SK-N-SH (cell line): ENCODE results near the gene TRIM54. TPM values are rescaled to one million over a fixed set of nuclear protein-coding genes. Genes with fewer than 3 reads are reported as not detected.

Experiments
- CTCF ChIA-PET: fragments of 300-600, 350-600 bp; formaldehyde crosslinking; extraction: SDS; loops from one replicate; lab custom pipeline; 2021; lab: Yijun Ruan, JAX
- POLR2A ChIA-PET: fragments of 350-600 bp; sonication (Branson Sonifier 250); formaldehyde crosslinking; extraction: SDS; loops from one replicate; lab custom pipeline; 2020; ENCODE audit warnings: antibody characterized with exemption, inconsistent platforms; lab: Yijun Ruan, JAX
- DNase-seq: peaks from one replicate; pipeline ENCODE4 v3.0.0; 2012
- H2AFZ ChIP-seq: fragments of 200-600 bp; sonication (generic); 2 replicates; pipeline ENCODE4 v1.8.1; 2016; ENCODE audit warnings: antibody characterized with exemption, mild to moderate bottlenecking, low read depth
- H3F3A ChIP-seq: fragments of 200-600 bp; sonication (generic); replicated peaks from 2 replicates; pipeline ENCODE3; 2016; ENCODE audit warnings: antibody characterized with exemption, mild to moderate bottlenecking; ENCODE audit not compliant: insufficient read depth
- H3K27ac ChIP-seq, 2 experiments: fragments of 200-500 bp in 1 of 2; fragments of 200-600 bp in 1 of 2; sonication (Bioruptor generic) in 1 of 2; sonication (generic), shearing (Covaris generic) in 1 of 2; 2 replicates each; pipeline versions ENCODE4 v1.5.1 to v1.6.1; 2014 to 2016; ENCODE audit warnings: low read depth in 2 of 2, inconsistent platforms in 1 of 2, low read length in 1 of 2, mild to moderate bottlenecking in 1 of 2, mixed read lengths in 1 of 2
- H3K27me3 ChIP-seq: fragments of 200-600 bp; sonication (generic), shearing (Covaris generic); 2 replicates; pipeline ENCODE4 v1.6.1; 2016; ENCODE audit warnings: mixed run types; ENCODE audit not compliant: insufficient read depth
- H3K36me3 ChIP-seq, 2 experiments: fragments of 200-500 bp in 1 of 2; fragments of 200-600 bp in 1 of 2; sonication (Bioruptor generic) in 1 of 2; sonication (generic) in 1 of 2; replicated peaks in 1 of 2; 2 replicates each; pipeline versions ENCODE3 to v1.5.1; 2014 to 2016; ENCODE audit warnings: low read length in 1 of 2, mild to moderate bottlenecking in 1 of 2; ENCODE audit not compliant: insufficient read depth in 2 of 2, control insufficient read depth in 1 of 2
- H3K4me1 ChIP-seq, 2 experiments: fragments of 200-500 bp in 1 of 2; fragments of 200-600 bp in 1 of 2; sonication (Bioruptor generic) in 1 of 2; sonication (generic), shearing (Covaris generic) in 1 of 2; 2 replicates each; pipeline versions ENCODE4 v1.5.1 to v1.6.1; 2014 to 2016; ENCODE audit warnings: low read depth in 1 of 2, low read length in 1 of 2, mixed run types in 1 of 2; ENCODE audit not compliant: insufficient read depth in 2 of 2, control insufficient read depth in 1 of 2
- H3K4me2 ChIP-seq: fragments of 200-600 bp; sonication (generic), shearing (Covaris generic); 2 replicates; pipeline ENCODE4 v1.6.1; 2017; ENCODE audit warnings: mixed run types
- H3K4me3 ChIP-seq, 2 experiments: fragments of 200-500 bp in 1 of 2; fragments of 200-600 bp in 1 of 2; sonication (Bioruptor generic) in 1 of 2; sonication (generic), shearing (Covaris generic) in 1 of 2; 2 replicates each; pipeline versions ENCODE4 v1.5.1 to v1.8.1; 2014 to 2016; ENCODE audit warnings: low read depth in 2 of 2, inconsistent platforms in 1 of 2, low read length in 1 of 2, mild to moderate bottlenecking in 1 of 2, mixed read lengths in 1 of 2, moderate library complexity in 1 of 2
- H3K79me2 ChIP-seq: fragments of 200-600 bp; sonication (generic); 2 replicates; pipeline ENCODE4 v1.8.1; 2017; ENCODE audit warnings: mild to moderate bottlenecking; ENCODE audit not compliant: insufficient read depth
- H3K9ac ChIP-seq: fragments of 200-600 bp; sonication (generic); 2 replicates; pipeline ENCODE4 v1.6.1; 2017; ENCODE audit warnings: mixed run types
- H3K9me2 ChIP-seq: fragments of 200-600 bp; sonication (generic); 2 replicates; pipeline ENCODE4 v1.6.1; 2017; ENCODE audit warnings: mixed run types
- H3K9me3 ChIP-seq: fragments of 200-600 bp; sonication (generic); 2 replicates; pipeline ENCODE4 v1.6.1; 2017; ENCODE audit warnings: mixed run types, mild to moderate bottlenecking, moderate library complexity
- H4K20me1 ChIP-seq: fragments of 200-600 bp; sonication (generic); 2 replicates; pipeline ENCODE4 v1.6.1; 2017; ENCODE audit warnings: mild to moderate bottlenecking, mixed run types; ENCODE audit not compliant: insufficient read depth
- CHD2 ChIP-seq: fragments of 150-350 bp; IDR thresholded peaks from 2 replicates; pipeline ENCODE4 v1.6.1; 2018; ENCODE audit warnings: low read length; ENCODE audit not compliant: partially characterized antibody
- EZH2phosphoT487 ChIP-seq: fragments of 200-600 bp; sonication (generic); IDR thresholded peaks from 2 replicates; pipeline ENCODE4 v1.6.1; 2017; ENCODE audit warnings: low read depth, mixed run types, mild to moderate bottlenecking, antibody characterized with exemption, moderate library complexity, borderline replicate concordance
- FOXJ3 ChIP-seq: sonication (generic); formaldehyde crosslinking; IDR thresholded peaks from 2 replicates; pipeline ENCODE4 v1.5.1; 2020; ENCODE audit warnings: mild to moderate bottlenecking, missing genetic modification reagents
- FOXM1 ChIP-seq: IDR thresholded peaks from 2 replicates; pipeline ENCODE4 v1.4.0; 2012; ENCODE audit warnings: low read depth, mild to moderate bottlenecking
- GABPA ChIP-seq: IDR thresholded peaks from 2 replicates; pipeline ENCODE4 v1.4.0; 2012; ENCODE audit warnings: low read depth, mild to moderate bottlenecking
- JUND ChIP-seq: IDR thresholded peaks from 2 replicates; pipeline ENCODE4 v1.4.0; 2012
- MEF2A ChIP-seq: IDR thresholded peaks from 2 replicates; pipeline ENCODE4 v1.4.0; 2012; ENCODE audit warnings: low read depth, borderline replicate concordance
- NRF1 ChIP-seq: IDR thresholded peaks from 2 replicates; pipeline ENCODE4 v1.6.1; 2012; ENCODE audit warnings: low read depth, mild to moderate bottlenecking, low read length
- PBX3 ChIP-seq: IDR thresholded peaks from 2 replicates; pipeline ENCODE4; 2012
- POLR2AphosphoS5 ChIP-seq: IDR thresholded peaks from 2 replicates; pipeline ENCODE4 v1.6.1; 2012; ENCODE audit warnings: low read depth, low read length
- RAD21 ChIP-seq: IDR thresholded peaks from 2 replicates; pipeline ENCODE4 v1.6.1; 2012; ENCODE audit warnings: mild to moderate bottlenecking, low read length
- TEAD4 ChIP-seq: IDR thresholded peaks from 2 replicates; pipeline ENCODE4 v1.4.0; 2012; ENCODE audit warnings: mild to moderate bottlenecking, borderline replicate concordance; ENCODE audit not compliant: insufficient read depth
- YY1 ChIP-seq: IDR thresholded peaks from 2 replicates; pipeline ENCODE4 v1.4.0; 2012; ENCODE audit warnings: low read depth, mild to moderate bottlenecking
- WGBS: methylation state at CpG from one replicate; pipeline ENCODE4 v1.1.6; 2017; ENCODE audit warnings: low lambda C conversion rate; 5-methylcytosine and 5-hydroxymethylcytosine counted together
- polyA plus RNA-seq, 3 experiments: library from polyadenylated mRNA; depleted of rRNA; stranded (reverse); fragments of >200 nt; gene quantifications; 2 replicates each; pipeline ENCODE4 v1.2.3, GENCODE V29; 2012
- TF ChIP-seq, protein P1 (sequence below): IDR thresholded peaks from 2 replicates; pipeline ENCODE4 v1.6.1; 2012; ENCODE audit warnings: mild to moderate bottlenecking, low read depth, low read length, moderate library complexity
- TF ChIP-seq, protein P2 (sequence below): IDR thresholded peaks from 2 replicates; pipeline ENCODE4 v1.4.0; 2012; ENCODE audit warnings: low read depth, borderline replicate concordance

The TRIM54 gene
- polyA plus RNA-seq, 1 of the 3 experiments (the other 2 are of a cell fraction), result 0.28 TPM

DNA sequence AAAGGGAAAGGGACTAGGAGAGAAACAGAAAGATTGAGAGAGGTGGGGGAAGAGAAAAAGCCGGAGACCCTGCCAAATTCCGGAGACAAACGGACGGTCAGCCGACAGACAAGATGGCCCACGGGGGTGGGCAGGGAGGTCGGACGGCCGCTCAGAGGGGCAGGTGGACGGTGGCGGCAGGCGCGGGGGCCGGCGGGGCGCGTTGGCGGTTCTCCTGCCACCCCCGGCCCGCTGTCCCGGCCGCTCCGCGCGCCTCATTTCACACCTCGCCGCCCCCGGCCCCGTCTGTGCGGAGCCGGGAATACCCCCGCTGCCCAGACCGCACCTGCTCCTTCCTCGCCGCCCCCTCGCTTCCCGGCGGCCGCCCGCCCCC, 20.3 kb upstream of the TRIM54 start:
- no peak overlapping the region for H3K9ac ChIP-seq
- H3K27me3 ChIP-seq, result peaks cover 64% of the 10 kb centered on the region
- no peaks in the 10 kb centered on the region for H3K9me3 ChIP-seq
- peaks cover 6 to 28% of the 10 kb centered on the region in 2 experiments; a peak in 1 of 4 replicates for H3K4me1 ChIP-seq
- WGBS, result 44% methylated on average over 11 of the region's 40 CpGs
- H2AFZ ChIP-seq, result no peak overlapping the region; the same call in 1 of the 2 replicates
- H3K4me3 ChIP-seq, result peak overlapping the region; percentile 48 to 65; a peak in 3 of 4 replicates
- no peaks in the 10 kb centered on the region for H3K79me2 ChIP-seq
- CTCF ChIA-PET, result interaction anchor here (0.6 to 14.1 kb wide), 7 partner anchors 9 to 92 kb away, joined by 3 to 392 read pairs (median 17); partner anchors contain the start of gene TRIM54
- POLR2A ChIA-PET, result interaction anchor here (0.6 to 0.7 kb wide), 2 partner anchors 109 to 664 kb away, joined by 3 read pairs; no protein-coding TSS in a partner anchor
- no peaks in the 10 kb centered on the region for H3K36me3 ChIP-seq
- H3K4me2 ChIP-seq, result no peak overlapping the region; the same call in 1 of the 2 replicates
- no peak for DNase-seq
- TF ChIP-seq RAD21, result no peak
- TF ChIP-seq TEAD4, result no peak
- TF ChIP-seq EZH2phosphoT487, result no peak
- TF ChIP-seq MEF2A, result no peak
- no peak for TF ChIP-seq FOXJ3 (CRISPR knock-in tag)
- TF ChIP-seq CHD2, result no peak
- no peak for TF ChIP-seq GABPA
- no peak for TF ChIP-seq PBX3
- no peak for TF ChIP-seq YY1
- TF ChIP-seq POLR2AphosphoS5, result no peak
- TF ChIP-seq FOXM1, result no peak
- no peak for TF ChIP-seq JUND
- TF ChIP-seq, protein P1, sequence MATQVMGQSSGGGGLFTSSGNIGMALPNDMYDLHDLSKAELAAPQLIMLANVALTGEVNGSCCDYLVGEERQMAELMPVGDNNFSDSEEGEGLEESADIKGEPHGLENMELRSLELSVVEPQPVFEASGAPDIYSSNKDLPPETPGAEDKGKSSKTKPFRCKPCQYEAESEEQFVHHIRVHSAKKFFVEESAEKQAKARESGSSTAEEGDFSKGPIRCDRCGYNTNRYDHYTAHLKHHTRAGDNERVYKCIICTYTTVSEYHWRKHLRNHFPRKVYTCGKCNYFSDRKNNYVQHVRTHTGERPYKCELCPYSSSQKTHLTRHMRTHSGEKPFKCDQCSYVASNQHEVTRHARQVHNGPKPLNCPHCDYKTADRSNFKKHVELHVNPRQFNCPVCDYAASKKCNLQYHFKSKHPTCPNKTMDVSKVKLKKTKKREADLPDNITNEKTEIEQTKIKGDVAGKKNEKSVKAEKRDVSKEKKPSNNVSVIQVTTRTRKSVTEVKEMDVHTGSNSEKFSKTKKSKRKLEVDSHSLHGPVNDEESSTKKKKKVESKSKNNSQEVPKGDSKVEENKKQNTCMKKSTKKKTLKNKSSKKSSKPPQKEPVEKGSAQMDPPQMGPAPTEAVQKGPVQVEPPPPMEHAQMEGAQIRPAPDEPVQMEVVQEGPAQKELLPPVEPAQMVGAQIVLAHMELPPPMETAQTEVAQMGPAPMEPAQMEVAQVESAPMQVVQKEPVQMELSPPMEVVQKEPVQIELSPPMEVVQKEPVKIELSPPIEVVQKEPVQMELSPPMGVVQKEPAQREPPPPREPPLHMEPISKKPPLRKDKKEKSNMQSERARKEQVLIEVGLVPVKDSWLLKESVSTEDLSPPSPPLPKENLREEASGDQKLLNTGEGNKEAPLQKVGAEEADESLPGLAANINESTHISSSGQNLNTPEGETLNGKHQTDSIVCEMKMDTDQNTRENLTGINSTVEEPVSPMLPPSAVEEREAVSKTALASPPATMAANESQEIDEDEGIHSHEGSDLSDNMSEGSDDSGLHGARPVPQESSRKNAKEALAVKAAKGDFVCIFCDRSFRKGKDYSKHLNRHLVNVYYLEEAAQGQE, result no peak
- TF ChIP-seq, protein P2, sequence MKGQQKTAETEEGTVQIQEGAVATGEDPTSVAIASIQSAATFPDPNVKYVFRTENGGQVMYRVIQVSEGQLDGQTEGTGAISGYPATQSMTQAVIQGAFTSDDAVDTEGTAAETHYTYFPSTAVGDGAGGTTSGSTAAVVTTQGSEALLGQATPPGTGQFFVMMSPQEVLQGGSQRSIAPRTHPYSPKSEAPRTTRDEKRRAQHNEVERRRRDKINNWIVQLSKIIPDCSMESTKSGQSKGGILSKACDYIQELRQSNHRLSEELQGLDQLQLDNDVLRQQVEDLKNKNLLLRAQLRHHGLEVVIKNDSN, result no peak
- no peak for TF ChIP-seq NRF1
- H3F3A ChIP-seq, result peaks cover 6% of the 10 kb centered on the region
- H3K9me2 ChIP-seq, result no peaks in the 10 kb centered on the region
- no peak overlapping the region for H3K27ac ChIP-seq
- H4K20me1 ChIP-seq, result no peaks in the 10 kb centered on the region
